GM12878 (cell line): ENCODE results near the gene JAKMIP1. TPM values are rescaled to one million over a fixed set of nuclear protein-coding genes. Genes with fewer than 3 reads are reported as not detected.

Experiments used
- ATAC-seq: fragments of 200-7000 bp; cut with Tn5 transposase; 3 replicates; pipeline ENCODE4 v1.9.1; 2020; ENCODE audit warnings: mild to moderate bottlenecking, moderate library complexity
- BruUV-seq: library from RNA; stranded (reverse); fragments of 400-500 nt; replicated peaks from 2 replicates; lab custom pipeline; 2021; lab: Mats Ljungman, UMichigan
- CTCF ChIA-PET: fragments of 300-600 bp; sonication (Branson Sonifier 250); formaldehyde crosslinking; extraction: SDS; loops from one replicate; lab custom pipeline; 2021; ENCODE audit warnings: inconsistent platforms; lab: Yijun Ruan, JAX
- POLR2A ChIA-PET: fragments of 350-600 bp; formaldehyde crosslinking; extraction: SDS; loops from one replicate; lab custom pipeline; 2021; ENCODE audit warnings: inconsistent platforms; lab: Charles Lee
- RAD21 ChIA-PET: fragments of 300-600 bp; sonication (Branson Sonifier 250); formaldehyde crosslinking; loops from one replicate; lab custom pipeline; 2023; ENCODE audit warnings: antibody characterized with exemption; ENCODE audit not compliant: unreplicated experiment; lab: Charles Lee
- SMC1A ChIA-PET: fragments of 300-600 bp; sonication (Branson Sonifier 250); formaldehyde crosslinking; loops from one replicate; lab custom pipeline; 2023; ENCODE audit not compliant: unreplicated experiment, uncharacterized antibody; lab: Charles Lee
- DNase-seq: peaks from one replicate; pipeline ENCODE4 v3.0.0-alpha.2; 2011; ENCODE audit warnings: low read depth, low spot score
- FAIRE-seq: peaks from 3 replicates; lab custom pipeline; 2011; peaks lifted over from hg19 to GRCh38; lab: Jason Lieb, UNC
- H2AFZ ChIP-seq: 2 replicates; pipeline ENCODE4 v1.6.0; 2011; ENCODE audit warnings: low read depth, low read length, control low read depth; ENCODE audit not compliant: control insufficient read depth
- H3K27ac ChIP-seq: 2 replicates; pipeline ENCODE4 v1.5.1; 2011; ENCODE audit warnings: control low read depth; ENCODE audit not compliant: control insufficient read depth, insufficient read depth
- H3K27me3 ChIP-seq, 2 experiments: replicated peaks in 1 of 2; 2 replicates each; pipeline versions ENCODE4 v1.6.0 to v1.6.1; 2011; ENCODE audit warnings: low read length in 1 of 2; ENCODE audit not compliant: control insufficient read depth in 2 of 2, insufficient read depth in 2 of 2
- H3K36me3 ChIP-seq, 2 experiments: 2 replicates each; pipeline ENCODE4 v1.5.1; 2011; ENCODE audit warnings: low read length in 1 of 2; ENCODE audit not compliant: control insufficient read depth in 2 of 2, insufficient read depth in 2 of 2
- H3K4me1 ChIP-seq: 2 replicates; pipeline ENCODE4 v1.6.1; 2011; ENCODE audit warnings: mild to moderate bottlenecking, low read length, moderate library complexity, mixed read lengths; ENCODE audit not compliant: control insufficient read depth, insufficient read depth
- H3K4me2 ChIP-seq: 2 replicates; pipeline ENCODE4 v1.6.0; 2011; ENCODE audit warnings: control low read depth; ENCODE audit not compliant: control insufficient read depth, insufficient read depth
- H3K4me3 ChIP-seq: fragments of 200-600 bp; sonication (generic); 2 replicates; pipeline ENCODE4 v1.5.1; 2016
- H3K79me2 ChIP-seq: 2 replicates; pipeline ENCODE4 v1.6.0; 2011; ENCODE audit warnings: low read length; ENCODE audit not compliant: control insufficient read depth, insufficient read depth
- H3K9ac ChIP-seq: 2 replicates; pipeline ENCODE4 v1.8.0; 2011; ENCODE audit warnings: low read length, control low read depth, mixed read lengths; ENCODE audit not compliant: control insufficient read depth, insufficient read depth
- H3K9me3 ChIP-seq: replicated peaks from 3 replicates; pipeline ENCODE4 v1.5.1; 2011; ENCODE audit warnings: mild to moderate bottlenecking, low read length; ENCODE audit not compliant: control insufficient read depth, insufficient read depth
- H4K20me1 ChIP-seq: 2 replicates; pipeline ENCODE4 v1.6.0; 2011; ENCODE audit not compliant: control insufficient read depth, insufficient read depth
- FOXM1 ChIP-seq: IDR thresholded peaks from 2 replicates; pipeline ENCODE4 v1.6.1; 2012; ENCODE audit warnings: low read depth, mild to moderate bottlenecking, inconsistent platforms, low read length, moderate library complexity
- JUNB ChIP-seq: IDR thresholded peaks from 2 replicates; pipeline ENCODE4 v1.6.1; 2016; ENCODE audit warnings: antibody characterized with exemption, mild to moderate bottlenecking
- RAD21 ChIP-seq: IDR thresholded peaks from 2 replicates; pipeline ENCODE4 v1.6.1; 2011; ENCODE audit warnings: mild to moderate bottlenecking, low read depth, low read length, moderate library complexity; ENCODE audit not compliant: insufficient read depth
- RELA ChIP-seq: fragments of 450-650 bp; IDR thresholded peaks from 2 replicates; pipeline ENCODE4 v1.8.0; 2014; ENCODE audit warnings: borderline replicate concordance; ENCODE audit not compliant: partially characterized antibody
- SIX5 ChIP-seq: IDR thresholded peaks from 2 replicates; pipeline ENCODE4 v1.6.1; 2011; ENCODE audit warnings: mild to moderate bottlenecking, low read depth, low read length, moderate library complexity; ENCODE audit not compliant: severe bottlenecking
- ZNF207 ChIP-seq: fragments of 450-650 bp; IDR thresholded peaks from 2 replicates; pipeline ENCODE4 v1.6.1; 2014; ENCODE audit warnings: antibody characterized with exemption, mild to moderate bottlenecking, borderline replicate concordance
- WGBS: methylation state at CpG from one replicate; pipeline ENCODE4 v1.1.6; 2016; ENCODE audit warnings: low lambda C conversion rate; ENCODE audit not compliant: insufficient replicate concordance, insufficient coverage; ENCODE audit errors: missing lambda C conversion rate; 5-methylcytosine and 5-hydroxymethylcytosine counted together
- in situ Hi-C: fragments of 300-500 bp; cut with MboI; formaldehyde crosslinking; loops from 9 replicates; pipeline ENCODE4 v1.14.3; 2018; ENCODE audit warnings: mixed read lengths
- intact Hi-C: fragments of 100-400 bp; cut with micrococcal nuclease; formaldehyde crosslinking; loops from one replicate; pipeline ENCODE4 v1.14.2; 2022; ENCODE audit not compliant: unreplicated experiment
- polyA plus RNA-seq, 11 experiments: library from polyadenylated mRNA; depleted of rRNA in 4 of 11; unstranded in 6 of 11; stranded (reverse) in 5 of 11; fragments of >200 nt; fragmentation: Nextera tagmentation in 4 of 11; fragmentation: Illumina TruSeq in 1 of 11; extraction: Ambion mirVana in 4 of 11; extraction: Trizol in 1 of 11; gene quantifications; 1 replicate in 1 of 11; 2 replicates in 10 of 11; pipeline versions ENCODE4 v1.2.1 to v1.2.3, GENCODE V29; 2011 to 2016; ENCODE audit warnings: inconsistent platforms in 2 of 11, missing spikeins in 2 of 11, low read depth in 1 of 11
- total RNA-seq, 4 experiments: library from RNA; depleted of rRNA in 3 of 4; stranded (reverse); fragments of >200 nt in 3 of 4; fragmentation: Illumina TruSeq in 1 of 4; extraction: Trizol in 1 of 4; gene quantifications; 2 replicates each; pipeline versions ENCODE4 v1.2.1 to v1.2.3, GENCODE V29; 2013 to 2021

Gene JAKMIP1
- total and polyA plus RNA-seq, 10 of the 15 experiments (the other 5 are each of a cell fraction or from before 2014, with no cell fraction given): 0.52 to 16.7 (median 12.3) TPM

DNA sequence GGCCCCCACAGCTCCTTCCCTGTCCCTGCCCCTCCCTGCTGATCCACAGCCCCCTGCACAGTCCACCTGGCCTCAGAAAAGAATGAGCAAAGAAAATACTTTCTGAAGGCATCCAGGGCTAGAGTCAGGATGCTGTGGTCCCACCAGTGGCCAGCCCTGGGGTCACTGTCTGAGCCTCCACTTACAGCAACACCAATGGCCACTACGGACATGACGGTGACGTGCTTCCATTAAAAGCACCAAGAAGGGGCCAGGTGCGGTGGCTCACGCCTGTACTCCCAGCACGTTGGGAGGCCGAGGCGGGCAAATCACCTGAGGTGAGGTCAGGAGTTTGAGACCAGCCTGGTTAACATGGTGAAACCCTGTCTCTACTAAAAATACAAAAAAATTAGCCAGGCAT is 4.0 kb downstream of the JAKMIP1 start:
- no peak overlapping the region for H3K27ac ChIP-seq
- TF ChIP-seq JUNB (no peak), ZNF207 (no peak), FOXM1 (no peak), RAD21 (no peak), RELA (no peak), SIX5 (no peak)
- H3K36me3 ChIP-seq: peaks cover 0 to 2% of the 10 kb centered on the region in 2 experiments; a peak in 2 of 4 replicates
- RAD21 ChIA-PET: interaction anchor here (8.0 kb wide), 1 partner anchor 17 kb away, joined by 120 read pairs; no protein-coding TSS in a partner anchor
- no peak overlapping the region; the same call in 1 of the 2 replicates for H3K9ac ChIP-seq
- CTCF ChIA-PET: interaction anchor here (0.7 to 2.5 kb wide), 5 partner anchors 13 to 62 kb away, joined by 3 to 11 read pairs (median 5); no protein-coding TSS in a partner anchor
- SMC1A ChIA-PET: interaction anchor here (2.4 to 10.3 kb wide), 2 partner anchors 15 to 55 kb away, joined by 5 to 161 read pairs; no protein-coding TSS in a partner anchor
- no peaks in the 10 kb centered on the region; the same call in 2 of the 3 replicates for H3K9me3 ChIP-seq
- no peaks in the 10 kb centered on the region for H4K20me1 ChIP-seq
- POLR2A ChIA-PET: interaction anchor here (1.1 to 1.5 kb wide), 3 partner anchors 13 to 66 kb away, joined by 3 to 7 read pairs (median 6); no protein-coding TSS in a partner anchor
- H3K79me2 ChIP-seq: peaks cover 16% of the 10 kb centered on the region
- DNase-seq: no peak
- no peaks in the 10 kb centered on the region for H3K27me3 ChIP-seq
- FAIRE-seq: no peak
- 0 out of 2 replicates have a peak overlapping the region, but pooled peaks have one; percentile 42 for H3K4me2 ChIP-seq
- BruUV-seq: no TSS peak
- H3K4me1 ChIP-seq: peaks cover 29% of the 10 kb centered on the region
- no peak for ATAC-seq
- H2AFZ ChIP-seq: no peak overlapping the region
- WGBS: 97% methylated on average over 8 of the region's 8 CpGs
- in situ Hi-C loops: loop anchor here (10.0 kb wide), 1 partner anchor 1578 kb away; no protein-coding TSS in a partner anchor
- H3K4me3 ChIP-seq: peak overlapping the region; percentile 41; the same call in 1 of the 2 replicates
- intact Hi-C loops: no loop called here
